Superior temporal gyrus (tissue), 1 donor: ENCODE data around the gene IL13.
"Not testable (repeated sequence)": the region's sequence is repeated elsewhere in the genome, so short reads cannot be mapped to it uniquely, and the experiment has no call there.

Experiments
- DNase-seq: peaks from one replicate; pipeline ENCODE4 v3.0.0-alpha.2; 2016; ENCODE audit errors: extremely low spot score

IL13 gene

GRCh38 chr5:132688536-132689339 lies 30.8 kb downstream of the IL13 start:
- DNase-seq, result no peak

GRCh38 chr5:132689513-132689912 lies 31.5 kb downstream of the IL13 start:
- no peak for DNase-seq

GRCh38 chr5:132690156-132690555 lies 32.2 kb downstream of the IL13 start:
- DNase-seq, result no peak

GRCh38 chr5:132691755-132692631 lies 34.0 kb downstream of the IL13 start:
- not testable (repeated sequence) for DNase-seq

GRCh38 chr5:132692632-132692967 lies 34.6 kb downstream of the IL13 start:
- DNase-seq, result no peak

- peak; percentile 5 for DNase-seq
Measured at GRCh38 chr5:132695956-132696355, 38.0 kb downstream of the IL13 start.

- DNase-seq, result no peak
Measured at GRCh38 chr5:132704875-132705274, 46.9 kb downstream of the IL13 start.

GRCh38 chr5:132708645-132709044 lies 50.7 kb downstream of the IL13 start:
- DNase-seq, result no peak
